Hematopoietic multipotent progenitor cell treated with erythropoietin and hydrocortisone succinate and interleukin-3 and kit ligand, for 17 days (in vitro differentiated cells): ENCODE data around the gene RFX2.
"Not testable (repeated sequence)": the region's sequence is repeated elsewhere in the genome, so short reads cannot be mapped to it uniquely, and the experiment has no call there.

Source experiments
- DNase-seq: peaks from one replicate; pipeline ENCODE4 v3.0.0-alpha.2; 2015; ENCODE audit warnings: low spot score

RFX2 gene

DNA sequence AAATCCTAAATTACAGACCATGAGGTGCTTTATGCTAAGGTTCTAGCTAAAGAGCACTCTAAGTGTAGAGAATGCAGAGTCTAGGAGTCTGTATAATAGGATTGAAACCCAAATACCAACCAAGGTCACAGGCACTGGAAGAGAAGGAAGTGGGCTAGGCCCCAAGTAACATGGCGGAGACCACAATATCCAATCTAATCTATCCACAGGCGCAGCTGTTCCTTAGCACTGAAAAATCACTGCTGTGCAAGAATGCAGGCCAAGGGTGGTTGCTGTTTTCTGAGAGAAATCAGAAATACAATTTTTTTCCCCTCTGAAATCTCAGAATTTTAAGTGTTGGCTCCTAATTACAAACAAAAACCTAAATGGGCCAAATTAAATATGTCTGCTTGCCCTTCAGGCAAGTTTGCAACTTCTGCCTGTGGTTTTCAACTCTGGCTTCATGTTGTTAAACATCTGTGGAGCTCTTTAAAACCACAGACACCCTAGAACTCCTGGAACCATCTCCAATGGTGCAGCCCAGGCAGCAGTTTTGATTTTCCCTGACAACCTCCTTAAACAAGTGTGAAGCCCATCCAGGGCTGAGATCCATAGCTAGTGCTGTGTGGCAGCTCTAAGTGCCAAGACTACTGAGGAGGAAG, 138.5 kb downstream of the RFX2 start:
- DNase-seq = no peak

DNA sequence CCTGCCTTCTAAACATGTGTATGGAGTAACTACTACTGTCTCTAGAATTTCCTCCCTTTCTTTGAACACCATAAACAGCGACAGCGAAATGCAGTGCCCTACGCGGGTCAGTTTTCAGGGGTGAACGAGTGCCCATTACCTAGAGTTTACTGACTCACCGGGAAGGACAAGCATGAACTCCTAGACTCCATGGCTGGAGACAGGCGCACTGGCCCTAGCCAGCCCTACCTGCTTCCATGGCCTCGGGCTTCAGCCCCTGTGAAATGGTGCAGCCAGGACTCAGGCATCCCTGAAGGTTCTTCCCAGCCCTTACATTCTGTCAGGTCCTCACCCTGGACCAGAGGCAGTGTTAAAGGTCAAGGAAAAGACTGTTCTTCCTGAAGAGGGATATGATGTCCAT, 140.8 kb downstream of the RFX2 start:
- DNase-seq = no peak

DNA sequence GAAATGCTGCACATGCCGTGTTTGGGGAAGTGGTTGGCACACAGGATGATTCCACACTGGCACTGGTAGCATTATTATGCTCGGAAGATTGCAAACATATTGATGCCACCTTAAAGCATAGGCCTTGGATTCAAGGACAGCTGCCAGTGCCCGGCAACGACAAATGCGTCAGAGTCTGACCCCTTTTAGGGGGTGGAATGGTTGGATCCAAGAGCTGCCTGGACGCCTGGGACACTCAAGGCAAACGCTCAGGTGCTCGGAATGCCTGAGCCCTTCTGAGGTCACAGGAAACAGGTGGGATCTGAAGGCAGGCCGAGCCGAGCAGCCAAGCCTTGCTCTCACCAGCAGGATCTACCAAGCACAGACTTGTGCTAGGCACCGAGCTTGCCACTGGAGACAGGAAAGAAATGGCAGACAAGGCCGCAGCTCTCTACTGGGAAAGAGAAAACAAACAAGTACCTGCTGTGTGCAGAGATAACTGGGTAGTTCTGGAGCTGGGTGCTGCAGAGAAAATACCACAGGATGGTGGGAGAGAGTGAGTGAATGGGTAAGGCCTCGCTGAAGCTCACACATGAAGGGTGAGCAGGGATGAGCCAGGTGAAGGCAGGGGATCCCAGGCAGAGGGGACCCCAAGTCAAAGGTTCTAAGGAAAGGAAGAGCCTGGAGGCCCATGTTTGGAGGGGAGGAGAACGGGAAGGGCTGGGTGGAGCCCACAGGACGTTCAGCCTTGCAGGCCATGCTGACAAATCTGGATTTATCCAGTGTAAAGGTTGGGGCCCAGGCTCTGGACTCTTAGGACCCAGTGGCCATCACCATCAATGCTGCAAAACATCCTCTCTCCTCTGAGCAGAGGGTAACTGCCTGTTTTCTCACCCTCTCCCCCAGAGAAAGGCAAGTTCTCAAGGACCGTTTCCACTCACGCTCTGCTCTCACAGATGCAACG, 141.6 kb downstream of the RFX2 start:
- no peak for DNase-seq

DNA sequence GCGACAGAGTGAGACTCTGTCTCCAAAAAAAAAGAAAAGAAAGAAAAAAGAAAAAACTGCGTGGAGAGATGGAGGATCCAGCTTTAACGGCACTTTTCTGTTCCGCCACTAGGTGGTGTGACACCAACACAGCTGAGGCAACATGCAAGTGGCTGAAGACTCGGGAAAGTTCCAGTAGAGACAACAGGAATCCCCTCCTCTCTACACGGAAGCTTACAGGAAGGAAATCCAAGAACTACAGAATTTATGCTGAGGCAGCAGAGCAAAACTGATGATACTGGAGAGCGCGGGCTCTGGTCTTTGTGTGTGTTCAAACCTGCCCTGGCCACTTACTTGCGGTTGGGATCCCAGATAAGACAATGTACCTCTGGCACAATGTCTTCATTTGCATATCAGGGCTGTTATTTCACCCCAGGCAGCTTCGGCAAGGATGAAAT, 142.3 kb downstream of the RFX2 start:
- peak; percentile 83 for DNase-seq

DNA sequence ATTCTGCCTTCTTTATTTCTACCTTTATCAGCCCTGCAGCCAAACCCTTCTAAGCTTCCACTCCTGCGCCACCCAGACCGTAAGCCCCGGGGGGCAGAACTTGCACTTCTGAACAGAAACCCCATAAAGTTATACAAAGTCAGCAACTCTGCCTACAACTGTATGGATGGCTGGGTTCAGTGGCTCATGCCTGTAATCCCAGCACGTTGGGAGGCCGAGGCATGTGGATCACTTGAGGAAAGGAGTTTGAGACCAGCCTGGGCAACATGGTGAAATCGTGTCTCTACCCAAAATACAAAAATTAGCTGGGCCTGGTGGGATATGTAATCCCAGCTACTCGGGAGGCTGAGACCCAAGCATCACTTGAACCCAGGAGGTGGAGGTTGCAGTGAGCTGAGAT, 142.7 kb downstream of the RFX2 start:
- DNase-seq = no peak

DNA sequence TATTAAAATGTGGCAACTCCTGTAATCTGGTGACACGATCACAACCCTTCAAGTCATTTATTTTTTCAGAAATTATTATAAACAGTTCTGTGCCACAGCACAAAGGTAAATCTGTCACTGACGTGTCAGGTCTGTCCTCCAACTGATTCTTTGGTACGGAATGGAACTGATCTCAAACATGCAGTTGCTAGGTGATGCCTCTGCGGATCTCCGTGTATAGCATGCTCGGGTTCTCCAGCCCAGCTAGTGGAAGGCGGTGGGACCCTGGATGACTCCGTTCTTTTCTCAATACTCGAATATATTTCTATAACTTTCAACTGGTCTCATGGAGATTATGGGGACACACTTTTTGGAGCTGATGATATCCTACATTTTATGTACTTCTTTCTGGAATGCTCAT, 143.4 kb downstream of the RFX2 start:
- DNase-seq = no peak

DNA sequence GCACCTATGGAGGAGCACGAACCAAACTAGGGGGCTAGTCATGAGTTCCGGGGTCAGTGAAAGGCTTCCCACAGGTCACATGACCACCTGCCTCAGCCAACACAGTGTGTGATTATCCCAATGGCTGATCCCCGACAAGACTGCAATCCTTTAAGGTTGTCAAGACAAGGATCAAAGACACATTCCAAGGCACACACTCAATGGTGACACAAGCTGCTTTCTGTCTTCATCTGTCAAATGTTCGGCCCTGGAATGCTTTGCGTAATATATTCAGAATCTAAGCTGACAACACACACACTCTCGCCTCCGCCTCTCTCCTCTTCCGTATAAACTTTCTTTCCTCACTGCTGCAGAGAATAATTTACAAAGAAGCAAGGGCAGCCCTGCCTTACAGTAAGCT, 144.1 kb downstream of the RFX2 start:
- DNase-seq = no peak

DNA sequence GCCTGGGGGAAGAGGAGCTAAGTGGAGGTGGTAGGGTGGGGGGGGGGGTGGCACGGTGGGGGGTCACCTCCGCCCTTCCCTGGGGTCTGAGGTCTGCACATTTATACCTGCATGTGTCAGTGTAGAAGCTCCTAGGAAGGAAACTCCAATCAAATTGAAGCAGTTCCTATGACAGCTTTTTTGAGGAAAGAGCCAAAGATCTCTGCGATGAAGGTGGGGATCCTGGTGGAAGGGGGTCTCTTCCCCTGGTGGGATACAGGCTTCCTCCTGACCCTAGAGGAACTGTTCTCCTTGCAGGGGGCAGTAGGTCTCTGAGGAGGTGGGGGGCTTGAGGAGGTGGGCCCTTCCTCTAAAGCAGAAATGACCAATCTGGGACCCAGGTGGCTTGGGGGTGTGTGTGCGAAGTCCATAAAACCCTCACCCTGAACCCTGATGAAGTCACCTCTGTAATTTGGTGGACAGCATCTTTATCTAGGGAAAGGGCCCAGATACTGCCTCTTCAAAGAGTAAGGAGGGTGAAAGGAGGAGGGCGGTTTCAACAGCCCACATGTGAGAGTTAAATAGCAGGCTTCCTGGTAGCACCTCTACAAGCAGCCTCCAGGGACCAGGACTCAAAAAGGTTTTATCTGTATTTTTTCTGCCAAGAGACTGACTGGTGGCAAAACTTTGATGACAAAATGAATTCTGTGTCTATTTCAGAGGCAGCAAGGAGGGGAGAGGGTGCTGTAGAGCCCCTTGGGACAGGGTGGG, 145.3 kb downstream of the RFX2 start:
- DNase-seq = no peak

DNA sequence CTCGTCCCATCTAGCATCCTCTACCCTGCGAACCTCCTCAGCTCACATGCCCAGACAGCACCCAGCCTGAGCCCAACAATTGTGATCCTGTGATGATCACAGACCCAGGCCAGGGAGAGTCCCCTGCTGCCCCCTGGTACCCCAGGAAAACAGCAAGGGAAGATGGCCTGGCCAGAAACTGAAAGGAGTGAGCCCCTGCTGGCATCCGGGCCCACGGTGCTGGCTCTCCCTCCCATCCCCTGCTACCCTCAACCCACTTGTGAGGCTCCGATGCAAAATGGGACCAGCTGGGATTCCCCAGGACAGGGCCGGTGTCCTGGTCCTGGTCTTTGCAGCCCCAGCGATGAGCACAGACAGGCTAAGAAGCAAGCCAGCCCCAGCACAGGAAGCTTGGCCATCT, 146.4 kb downstream of the RFX2 start:
- DNase-seq = no peak

DNA sequence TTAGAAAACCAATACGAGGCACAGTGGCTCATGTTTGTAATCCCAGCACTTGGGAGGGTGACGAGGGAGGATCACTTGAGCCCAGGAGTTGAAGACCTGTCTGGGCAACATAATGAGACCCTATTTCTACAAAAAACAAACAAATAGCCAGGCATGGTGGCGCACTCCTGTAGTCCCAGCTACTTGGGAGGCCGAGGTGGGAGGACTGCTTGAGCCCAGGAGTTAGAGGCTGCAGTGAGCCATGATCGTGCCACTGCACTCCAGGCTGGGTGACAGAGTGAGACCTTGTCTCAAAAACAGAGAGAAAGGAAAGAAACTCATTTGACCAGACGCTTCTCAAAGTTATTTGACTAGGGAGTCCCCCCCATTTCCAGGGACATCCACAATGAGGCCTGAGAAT, 147.0 kb downstream of the RFX2 start:
- DNase-seq = not testable (repeated sequence)

DNA sequence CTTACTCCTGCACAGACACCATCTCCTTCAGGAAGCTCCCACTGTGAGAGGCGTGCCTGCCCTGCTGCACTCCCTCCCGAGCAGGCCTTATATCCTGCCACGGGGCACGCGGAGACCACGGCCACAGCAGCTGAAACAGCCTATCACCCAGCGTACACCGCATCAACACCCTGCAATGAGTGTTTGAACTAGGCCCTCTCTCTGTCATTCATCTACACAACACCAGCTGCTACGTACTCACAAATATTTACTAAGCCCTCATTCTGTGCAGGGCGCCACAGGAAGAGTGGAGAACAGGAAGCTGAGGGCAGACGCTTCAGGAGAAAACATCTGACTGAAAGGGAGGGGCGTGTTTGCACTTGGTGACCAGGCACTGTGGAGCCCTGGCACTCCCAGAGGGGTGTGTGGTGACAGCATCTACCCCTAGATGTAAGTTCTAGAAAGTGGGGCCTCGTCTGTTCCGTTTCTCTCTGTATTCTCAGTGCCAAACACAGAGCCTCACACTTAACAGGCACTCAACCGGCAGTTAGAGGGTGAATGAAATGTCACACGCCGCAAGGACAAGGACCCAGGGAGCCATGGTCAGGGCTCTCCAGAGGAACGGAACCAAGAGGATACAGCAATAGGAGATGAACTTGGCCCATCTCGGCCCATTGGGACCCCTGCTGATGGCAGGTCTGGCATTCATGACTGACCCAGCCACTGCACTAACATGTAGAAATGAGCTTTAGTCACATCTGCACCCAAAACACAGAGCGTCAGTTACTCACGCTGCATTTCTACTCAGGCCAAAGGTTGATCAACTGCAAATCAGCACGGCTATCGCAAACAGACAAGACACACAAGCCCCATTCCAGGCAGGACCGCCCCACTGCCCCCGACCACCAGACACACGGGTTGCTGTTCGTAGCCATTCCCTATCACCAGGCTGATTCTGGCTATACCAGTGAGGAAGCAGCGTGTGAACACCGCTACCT, 148.0 kb downstream of the RFX2 start:
- DNase-seq = peak; percentile 29

DNA sequence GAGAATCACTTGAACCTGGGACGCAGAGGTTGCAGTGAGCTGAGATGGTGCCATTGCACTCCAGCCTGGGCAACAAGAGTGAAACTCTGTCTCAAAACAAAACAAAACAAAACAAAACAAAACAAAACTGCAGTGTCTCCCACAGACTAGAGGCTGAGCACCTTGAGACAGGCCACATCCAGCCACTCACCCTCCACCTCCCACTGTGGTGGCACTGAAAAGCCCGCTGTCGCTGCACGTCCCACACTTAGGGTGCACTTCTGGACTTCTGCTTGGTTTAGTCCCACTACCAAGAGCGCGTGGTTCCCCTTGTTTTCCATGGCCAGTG, 148.7 kb downstream of the RFX2 start:
- not testable (repeated sequence) for DNase-seq

DNA sequence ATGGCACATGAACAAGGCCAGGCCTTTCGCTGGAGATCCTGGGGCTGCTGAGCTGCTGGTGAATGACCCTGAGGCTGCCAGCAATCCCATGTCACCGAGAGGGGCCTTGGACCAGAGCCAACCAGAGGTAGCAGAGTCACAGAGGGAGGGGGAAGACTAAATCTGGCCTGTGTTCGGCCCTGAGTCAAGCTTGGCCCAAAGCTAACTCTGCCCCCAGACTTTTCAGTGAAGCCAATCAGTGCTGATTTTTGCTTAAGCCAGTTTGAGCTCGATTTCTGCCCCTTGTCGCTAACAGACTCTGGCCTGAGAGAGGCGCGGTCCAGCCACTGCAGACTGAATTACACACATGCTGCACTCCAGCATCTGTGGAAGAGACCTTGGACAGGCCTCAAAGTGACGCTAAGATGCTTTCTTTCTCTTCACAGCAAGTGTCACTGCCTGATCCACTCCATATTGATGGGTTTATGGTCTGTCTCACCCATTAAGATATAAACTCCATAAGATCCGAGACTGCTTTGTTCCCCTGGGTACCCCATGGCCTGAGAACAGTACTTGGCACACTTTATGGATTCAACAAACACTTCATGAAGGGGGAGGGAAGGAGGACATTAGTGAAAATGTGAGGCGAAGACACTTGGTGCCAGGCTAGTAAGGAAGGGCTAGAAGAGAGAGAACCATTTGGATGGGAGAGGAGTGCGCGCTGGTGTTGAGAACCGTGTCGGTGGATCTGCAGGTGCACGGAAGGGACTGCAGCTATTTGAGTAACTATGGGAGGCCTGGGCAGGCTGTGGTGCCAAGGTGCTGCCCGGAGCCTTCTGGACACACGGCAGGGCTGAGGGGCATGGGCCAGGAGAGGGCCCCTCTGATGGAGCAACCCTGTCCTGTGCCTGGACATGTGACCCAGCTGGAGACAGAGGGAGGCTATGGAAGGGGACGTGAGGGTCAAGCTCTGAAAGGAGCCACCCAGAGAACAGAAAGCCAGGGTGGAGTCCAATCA, 150.0 kb downstream of the RFX2 start:
- no peak for DNase-seq

DNA sequence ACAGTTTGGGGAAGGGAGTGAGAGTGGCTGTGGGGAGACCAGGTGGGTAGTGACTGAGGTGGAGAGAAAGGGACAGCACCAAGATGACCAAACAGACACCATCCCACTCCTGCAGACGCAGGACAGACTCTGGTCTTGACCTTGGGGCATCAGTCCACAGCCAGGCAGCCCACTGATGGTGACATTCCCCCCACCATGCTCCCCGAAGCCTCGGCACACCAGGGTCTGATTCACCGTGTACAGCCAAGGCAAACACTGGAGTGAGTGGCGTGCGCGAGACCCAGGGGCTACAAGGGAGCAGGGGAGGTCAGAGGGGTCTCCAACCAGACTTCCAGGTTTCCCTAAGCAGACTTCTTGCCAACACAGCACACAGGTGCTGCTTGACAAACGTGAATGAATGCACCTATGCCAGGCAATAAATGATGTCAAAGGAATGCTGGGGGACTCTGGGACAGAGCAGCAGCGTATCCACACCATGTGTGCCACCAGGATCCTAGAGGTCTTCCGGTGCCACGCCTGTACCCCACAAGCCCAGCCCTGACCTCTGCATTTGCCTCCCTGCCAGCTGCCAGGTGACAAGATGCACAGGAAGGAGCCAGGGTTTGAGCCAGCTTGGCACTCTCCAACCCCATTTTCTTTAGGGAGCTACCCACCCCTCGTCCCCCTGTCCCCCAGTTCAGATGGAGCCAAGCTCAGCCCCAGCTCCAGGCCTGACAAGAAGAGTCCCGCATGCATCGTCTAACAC, 150.9 kb downstream of the RFX2 start:
- DNase-seq = no peak

DNA sequence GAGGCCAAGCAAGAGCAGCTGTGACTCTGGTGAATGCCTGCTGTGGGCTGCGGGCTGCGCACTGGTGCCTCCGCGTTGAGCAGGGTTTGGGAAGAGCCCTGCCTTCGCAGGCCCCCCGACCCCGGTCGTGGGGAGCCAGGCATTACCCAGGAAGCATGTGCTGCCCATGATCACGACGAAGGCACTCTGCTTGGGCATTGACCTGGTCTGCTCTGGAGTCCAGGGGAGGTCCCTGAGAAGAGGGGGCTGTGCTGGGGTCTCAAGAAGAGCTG, 151.5 kb downstream of the RFX2 start:
- no peak for DNase-seq

DNA sequence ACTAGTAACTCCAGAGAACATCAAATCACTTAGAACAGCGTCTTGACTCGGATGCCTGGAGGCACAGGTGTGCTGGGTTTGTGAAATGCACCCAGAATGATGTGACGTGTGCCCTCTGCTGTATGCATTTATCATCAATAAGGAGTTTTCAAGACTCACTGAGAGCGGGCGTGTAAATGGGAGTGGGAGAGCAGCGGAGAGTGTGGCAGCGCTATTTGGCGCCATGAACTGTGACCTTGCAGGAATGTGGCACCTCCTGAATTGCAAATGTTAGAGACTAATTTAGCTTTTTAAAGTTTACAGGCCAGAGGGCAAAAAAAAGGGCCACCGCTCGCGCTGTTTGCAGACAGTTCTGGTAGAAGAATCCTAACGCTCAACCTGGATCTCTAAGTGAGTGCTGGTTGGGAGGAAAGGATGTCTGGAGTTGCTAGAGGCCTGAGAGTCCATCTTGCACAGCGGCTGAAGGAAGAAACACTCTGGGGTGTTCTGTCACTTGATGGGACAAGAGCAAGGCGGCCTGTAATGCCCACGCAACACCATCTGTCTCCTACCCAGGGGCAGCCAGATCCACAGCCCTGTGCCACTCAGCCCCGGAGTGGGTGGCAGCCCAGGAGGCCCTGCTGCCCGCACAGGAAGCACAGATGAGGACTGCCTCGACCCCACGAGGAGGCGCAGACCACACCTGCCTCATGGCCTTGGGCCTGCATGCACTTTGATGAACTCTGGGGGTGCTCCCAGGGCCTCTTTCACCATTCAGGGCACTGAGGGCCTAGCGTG, 152.0 kb downstream of the RFX2 start:
- DNase-seq = no peak

DNA sequence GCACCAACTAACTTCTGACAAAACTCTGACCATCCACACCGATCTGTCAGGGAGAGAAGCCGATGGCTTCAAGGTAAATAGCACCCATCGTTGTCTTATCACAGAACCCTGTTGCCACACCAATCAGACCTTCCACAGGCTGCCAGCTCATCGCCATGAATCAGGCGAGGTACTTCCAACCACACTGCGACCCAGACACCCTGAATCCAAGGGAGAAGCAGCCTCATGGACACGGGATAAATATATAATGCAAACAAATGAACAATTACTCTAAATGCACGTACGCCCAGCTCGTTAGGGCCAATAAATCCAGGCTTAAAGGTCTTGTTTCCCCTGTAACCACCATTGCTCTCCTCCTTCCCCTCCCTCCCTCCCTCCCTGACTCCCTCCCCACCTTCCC, 153.1 kb downstream of the RFX2 start:
- DNase-seq = peak; percentile 23

DNA sequence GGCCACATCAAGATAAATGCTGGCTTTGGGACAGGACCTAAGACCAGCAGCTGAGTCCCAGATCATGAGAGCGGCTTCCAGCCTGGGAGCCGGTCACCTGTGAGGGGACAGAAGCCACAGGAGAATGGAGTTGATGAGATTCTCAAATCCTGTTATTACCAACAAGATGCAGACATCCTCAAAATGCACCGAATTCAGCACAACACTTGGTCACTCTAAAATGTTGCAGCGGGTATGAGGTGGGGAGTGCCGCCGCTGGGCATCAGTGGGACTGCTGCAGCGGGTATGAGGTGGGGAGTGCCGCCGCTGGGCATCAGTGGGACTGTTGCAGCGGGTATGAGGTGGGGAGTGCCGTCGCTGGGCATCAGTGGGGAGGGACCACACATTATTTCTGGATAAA, 153.6 kb downstream of the RFX2 start:
- no peak for DNase-seq

DNA sequence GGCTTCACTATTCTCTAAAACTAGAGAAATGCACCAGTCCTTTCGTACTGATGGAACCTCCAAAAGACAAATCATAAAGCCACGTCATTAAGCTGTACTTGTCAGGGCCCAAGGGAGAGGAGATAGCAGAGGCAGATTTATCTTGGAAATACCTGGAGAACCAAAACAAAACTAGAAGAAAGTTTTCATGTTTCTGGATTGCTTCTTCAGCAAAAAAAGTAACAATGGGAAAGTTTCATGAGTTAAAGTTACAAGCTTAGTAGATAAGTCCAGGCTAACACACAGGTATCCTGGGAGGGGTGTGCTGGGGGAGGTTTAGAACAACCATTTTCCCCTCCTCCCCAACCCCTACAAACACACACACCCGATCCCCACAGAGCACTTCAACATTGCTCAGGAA, 154.0 kb downstream of the RFX2 start:
- DNase-seq = no peak
